Hepatocyte (in vitro differentiated cells): Measurements from ENCODE around the gene SSB. TPM values are rescaled to one million over a fixed set of nuclear protein-coding genes. Genes with fewer than 3 reads are reported as not detected.

ENCODE experiments used
- DNase-seq: peaks from one replicate; pipeline ENCODE4 v3.0.0-alpha.2; 2016; ENCODE audit warnings: low spot score
- H2AFZ ChIP-seq: fragments of 200-600 bp; sonication (generic); 2 replicates; pipeline ENCODE4 v1.6.0; 2016; ENCODE audit warnings: antibody characterized with exemption, mild to moderate bottlenecking
- H3K27ac ChIP-seq: fragments of 200-600 bp; sonication (generic); 2 replicates; pipeline ENCODE4 v1.5.1; 2016; ENCODE audit warnings: mild to moderate bottlenecking
- H3K27me3 ChIP-seq: fragments of 200-600 bp; sonication (generic); 2 replicates; pipeline ENCODE4 v1.6.1; 2016
- H3K36me3 ChIP-seq: fragments of 200-600 bp; sonication (generic); replicated peaks from 2 replicates; pipeline ENCODE4 v1.5.1; 2016; ENCODE audit warnings: low read depth; ENCODE audit not compliant: insufficient read depth
- H3K4me1 ChIP-seq: fragments of 200-600 bp; sonication (generic); 2 replicates; pipeline ENCODE4 v1.5.1; 2016; ENCODE audit warnings: mild to moderate bottlenecking, moderate library complexity; ENCODE audit not compliant: insufficient read depth
- H3K4me2 ChIP-seq: fragments of 200-600 bp; sonication (generic); 2 replicates; pipeline ENCODE4 v1.6.0; 2016
- H3K4me3 ChIP-seq: fragments of 200-600 bp; sonication (generic); 2 replicates; pipeline ENCODE4 v1.5.1; 2016; ENCODE audit warnings: mild to moderate bottlenecking
- H3K79me2 ChIP-seq: fragments of 200-600 bp; sonication (generic); 2 replicates; pipeline ENCODE4 v1.6.0; 2017; ENCODE audit warnings: mild to moderate bottlenecking
- H3K9me2 ChIP-seq: fragments of 200-600 bp; sonication (generic); replicated peaks from 2 replicates; pipeline ENCODE4 v1.6.0; 2017; ENCODE audit warnings: mild to moderate bottlenecking; ENCODE audit not compliant: insufficient read depth
- H3K9me3 ChIP-seq: fragments of 200-600 bp; sonication (generic); 2 replicates; pipeline ENCODE4 v1.5.1; 2016; ENCODE audit warnings: low read depth, mild to moderate bottlenecking
- H4K20me1 ChIP-seq: fragments of 200-600 bp; sonication (generic); 2 replicates; pipeline ENCODE4 v1.6.0; 2016; ENCODE audit warnings: mild to moderate bottlenecking; ENCODE audit not compliant: insufficient read depth, poor library complexity, severe bottlenecking
- CTCF ChIP-seq: fragments of 200-600 bp; sonication (generic); IDR thresholded peaks from 2 replicates; pipeline ENCODE4 v1.5.1; 2016; ENCODE audit warnings: antibody characterized with exemption, mild to moderate bottlenecking; ENCODE audit not compliant: poor library complexity
- EZH2 ChIP-seq: fragments of 200-600 bp; sonication (generic); IDR thresholded peaks from 2 replicates; pipeline ENCODE4 v1.6.1; 2016; ENCODE audit warnings: antibody characterized with exemption, mild to moderate bottlenecking, borderline replicate concordance
- EZH2phosphoT487 ChIP-seq: fragments of 200-600 bp; sonication (generic); IDR thresholded peaks from one replicate; pipeline ENCODE4 v1.6.1; 2018; ENCODE audit warnings: antibody characterized with exemption, mild to moderate bottlenecking, low read depth, moderate library complexity; ENCODE audit not compliant: unreplicated experiment, severe bottlenecking
- WGBS: methylation state at CpG from one replicate; pipeline ENCODE4 v1.1.6; 2016; ENCODE audit warnings: low lambda C conversion rate; ENCODE audit errors: missing lambda C conversion rate; 5-methylcytosine and 5-hydroxymethylcytosine counted together
- polyA plus RNA-seq: library from polyadenylated mRNA; unstranded; fragments of >200 nt; fragmentation: Nextera tagmentation; extraction: Ambion mirVana; gene quantifications from 2 replicates; pipeline ENCODE4 v1.2.1, GENCODE V29; 2016
- total RNA-seq: library from RNA; depleted of rRNA; stranded (reverse); fragments of >200 nt; gene quantifications from 2 replicates; pipeline ENCODE4 v1.2.3, GENCODE V29; 2014

SSB gene
- total RNA-seq (112 and 143 TPM in 2 replicates), polyA plus RNA-seq (176 and 181 TPM in 2 replicates)

DNA sequence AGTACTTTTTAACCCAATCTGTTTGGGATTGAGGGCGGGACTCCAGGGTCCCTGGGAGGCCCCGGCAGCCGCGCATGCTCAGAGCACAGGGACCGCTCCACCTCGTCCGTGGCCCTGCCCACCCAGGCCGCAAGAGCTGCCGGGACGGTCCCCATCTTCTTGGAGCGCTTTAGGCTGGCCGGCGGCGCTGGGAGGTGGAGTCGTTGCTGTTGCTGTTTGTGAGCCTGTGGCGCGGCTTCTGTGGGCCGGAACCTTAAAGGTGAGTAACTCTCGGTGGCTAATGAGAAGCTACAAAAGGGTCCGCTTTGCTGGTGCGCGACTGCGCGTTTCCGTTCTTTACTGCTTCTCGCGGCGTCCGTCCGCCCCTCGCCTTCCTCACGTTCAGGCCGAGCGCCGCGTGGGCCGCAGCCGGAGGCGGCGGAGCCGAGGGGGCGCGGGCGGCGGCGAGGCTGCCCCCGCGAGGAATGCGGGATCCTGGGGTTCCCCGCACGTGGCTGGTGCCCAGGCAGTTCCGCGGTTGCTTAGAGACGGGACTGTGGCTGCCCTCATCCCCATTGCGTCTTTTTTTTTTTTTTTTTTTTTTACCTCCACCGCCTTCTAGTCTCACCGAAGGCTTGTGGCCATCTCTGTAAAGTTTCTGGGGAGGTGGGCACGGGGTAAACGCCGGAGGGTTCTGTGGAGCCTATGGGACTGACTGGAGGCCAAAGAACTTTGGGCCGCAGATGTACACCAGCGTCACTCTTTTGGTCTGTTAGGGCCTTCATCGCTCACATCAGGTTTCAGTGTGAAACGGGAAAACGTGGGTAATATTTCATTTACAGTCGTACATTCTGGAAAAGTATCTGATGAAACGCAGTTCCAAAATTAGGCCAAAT is at the start of gene SSB:
Gene SSB, plus strand, starts transcription at position 154 of the 875 bp plus-strand sequence. CDS start 2,090 bp downstream, outside the sequence.
- TF ChIP-seq CTCF (no peak), EZH2 (no peak)
- Histone ChIP-seq H2AFZ (peak within 1 kb of the TSS; percentile 96), H3K79me2 (peaks cover 48% of the 10 kb centered on the region)

GRCh38 chr2:169752752-169753151 is 45.9 kb upstream of the SSB start:
- 92% methylated on average over 3 of the region's 3 CpGs for WGBS

More for the DNA sequence above, at the start of gene SSB:
- WGBS: 1% methylated on average over 66 of the region's 67 CpGs
- no peaks in the 10 kb centered on the region for H3K9me2 ChIP-seq
- H4K20me1 ChIP-seq: peaks cover 3% of the 10 kb centered on the region
- no peaks in the 10 kb centered on the region for H3K36me3 ChIP-seq
- peaks cover 4% of the 10 kb centered on the region for H3K4me1 ChIP-seq
- peak within 1 kb of the TSS; percentile 88 for H3K27ac ChIP-seq
- H3K4me2 ChIP-seq: peak within 1 kb of the TSS; percentile 79
- no peaks in the 10 kb centered on the region for H3K27me3 ChIP-seq
- H3K9me3 ChIP-seq: no peaks in the 10 kb centered on the region
- peak; percentile 95 for DNase-seq
- H3K4me3 ChIP-seq: peak within 1 kb of the TSS; percentile 86

GRCh38 chr2:169755083-169755870 is 43.4 kb upstream of the SSB start:
- Histone ChIP-seq H3K36me3 (no peaks in the 10 kb centered on the region), H3K9me2 (no peaks in the 10 kb centered on the region), H3K4me1 (no peaks in the 10 kb centered on the region), H3K9me3 (no peaks in the 10 kb centered on the region), H4K20me1 (no peaks in the 10 kb centered on the region), H2AFZ (no peak overlapping the region), H3K27me3 (no peaks in the 10 kb centered on the region), H3K79me2 (no peaks in the 10 kb centered on the region), H3K4me2 (no peak overlapping the region), H3K27ac (no peak overlapping the region), H3K4me3 (no peak overlapping the region)
- TF ChIP-seq CTCF (no peak), EZH2phosphoT487 (no peak), EZH2 (no peak)
- WGBS: 60% methylated on average over 6 of the region's 6 CpGs
- no peak for DNase-seq

More at GRCh38 chr2:169752752-169753151, 45.9 kb upstream of the SSB start:
- Histone ChIP-seq H3K9me2 (no peaks in the 10 kb centered on the region), H3K79me2 (no peaks in the 10 kb centered on the region), H3K4me3 (no peak overlapping the region), H3K9me3 (no peaks in the 10 kb centered on the region), H3K4me2 (no peak overlapping the region), H3K27me3 (no peaks in the 10 kb centered on the region), H4K20me1 (no peaks in the 10 kb centered on the region), H2AFZ (no peak overlapping the region), H3K36me3 (no peaks in the 10 kb centered on the region), H3K4me1 (no peaks in the 10 kb centered on the region), H3K27ac (no peak overlapping the region)
- DNase-seq: no peak
- TF ChIP-seq EZH2phosphoT487 (no peak), CTCF (no peak), EZH2 (no peak)
